Activated CD4-positive, alpha-beta T cell treated with anti-CD3 and anti-CD28 coated beads, Interleukin-2, amount 50 U/mL, for 4 hours (primary cell): ENCODE results near the gene UBL3.

ENCODE experiments used
- DNase-seq, 2 experiments: peaks; one replicate each; pipeline ENCODE4 v3.0.0-alpha.2; 2020

UBL3 gene

GRCh38 chr13:29805994-29806979, 44.1 kb downstream of the UBL3 start:
- no peak for DNase-seq

- no peak for DNase-seq
Measured at GRCh38 chr13:29803221-29803620, 47.2 kb downstream of the UBL3 start.

GRCh38 chr13:29802621-29803020, 47.8 kb downstream of the UBL3 start:
- no peak for DNase-seq

- DNase-seq: no peak
Measured at GRCh38 chr13:29801737-29802305, 48.6 kb downstream of the UBL3 start.

- DNase-seq: no peak
Measured at GRCh38 chr13:29801102-29801501, 49.3 kb downstream of the UBL3 start.

- no peak for DNase-seq
Measured at GRCh38 chr13:29800687-29801086, 49.7 kb downstream of the UBL3 start.

GRCh38 chr13:29799041-29799440, 51.4 kb downstream of the UBL3 start:
- DNase-seq: no peak

GRCh38 chr13:29791997-29792780, 58.2 kb downstream of the UBL3 start:
- DNase-seq: no peak

- DNase-seq: no peak
Measured at GRCh38 chr13:29791508-29791907, 58.9 kb downstream of the UBL3 start.

GRCh38 chr13:29786698-29787097, 63.7 kb downstream of the UBL3 start:
- DNase-seq: no peak

- no peak for DNase-seq
Measured at GRCh38 chr13:29785978-29786377, 64.4 kb downstream of the UBL3 start.

- no peak for DNase-seq
Measured at GRCh38 chr13:29782798-29783197, 67.6 kb downstream of the UBL3 start.

GRCh38 chr13:29774830-29775229, 75.6 kb downstream of the UBL3 start:
- no peak for DNase-seq

- DNase-seq: no peak
Measured at GRCh38 chr13:29771247-29771646, 79.2 kb downstream of the UBL3 start.

- DNase-seq: no peak
Measured at GRCh38 chr13:29767006-29767405, 83.4 kb downstream of the UBL3 start.

- DNase-seq: no peak
Measured at GRCh38 chr13:29763436-29764180, 86.8 kb downstream of the UBL3 start.

GRCh38 chr13:29761815-29762214, 88.6 kb downstream of the UBL3 start:
- no peak for DNase-seq

- no peak for DNase-seq
Measured at GRCh38 chr13:29761160-29761559, 89.3 kb downstream of the UBL3 start.

GRCh38 chr13:29760544-29760943, 89.9 kb downstream of the UBL3 start:
- DNase-seq: no peak

GRCh38 chr13:29758531-29759114, 91.8 kb downstream of the UBL3 start:
- peak; percentile 44 to 57 for DNase-seq

GRCh38 chr13:29756506-29756905, 93.9 kb downstream of the UBL3 start:
- no peak for DNase-seq

- peak; percentile 8 to 11 for DNase-seq
Measured at GRCh38 chr13:29754473-29754806, 96.0 kb downstream of the UBL3 start.
